Neural crest cell (in vitro differentiated cells): ENCODE measurements around the gene CMSS1. TPM values are rescaled to one million over a fixed set of nuclear protein-coding genes. Genes with fewer than 3 reads are reported as not detected.
A peak's percentile ranks its signal among the peaks of the same experiment; 100 is the strongest.

Experiments
- DNase-seq: peaks from one replicate; pipeline ENCODE4 v3.0.0; 2021; ENCODE audit warnings: low read depth, mixed read lengths, low spot score
- H3K27ac Mint-ChIP-seq: one replicate; pipeline ENCODE4 v1.8.0; 2021; ENCODE audit warnings: mild to moderate bottlenecking, mixed read lengths; ENCODE audit not compliant: unreplicated experiment
- H3K27me3 Mint-ChIP-seq: 2 replicates; pipeline ENCODE4 v1.8.0; 2021; ENCODE audit warnings: low read depth, mild to moderate bottlenecking, mixed read lengths
- H3K36me3 Mint-ChIP-seq: 2 replicates; pipeline ENCODE4 v1.8.0; 2021; ENCODE audit warnings: low read depth, mild to moderate bottlenecking, mixed read lengths
- H3K4me1 Mint-ChIP-seq: 2 replicates; pipeline ENCODE4 v1.8.0; 2021; ENCODE audit warnings: mixed read lengths
- H3K4me3 Mint-ChIP-seq: one replicate; pipeline ENCODE4 v1.8.0; 2021; ENCODE audit warnings: mild to moderate bottlenecking, mixed read lengths
- H3K9me3 Mint-ChIP-seq: 2 replicates; pipeline ENCODE4 v1.8.0; 2021; ENCODE audit warnings: mixed read lengths
- CTCF ChIP-seq: fragments of 200-600 bp; sonication (generic); conservative IDR thresholded peaks from 2 replicates; pipeline ENCODE4 v1.5.0; 2021; ENCODE audit warnings: antibody characterized with exemption, mild to moderate bottlenecking
- total RNA-seq: library from RNA; stranded (reverse); gene quantifications from 2 replicates; pipeline ENCODE4 v1.2.1, GENCODE V29; 2021

CMSS1 gene
- total RNA-seq, 1 donor from 2014 or later = 60.9 TPM

GRCh38 chr3:100144255-100144866 lies 326.7 kb downstream of the CMSS1 start:
- Mint-ChIP-seq H3K4me1 (no peaks in the 10 kb centered on the region), H3K36me3 (peaks cover 25% of the 10 kb centered on the region), H3K9me3 (peaks cover 16% of the 10 kb centered on the region), H3K27me3 (no peaks in the 10 kb centered on the region), H3K27ac (no peak overlapping the region), H3K4me3 (no peak overlapping the region)
- no peak for DNase-seq
- no peak for TF ChIP-seq CTCF

- H3K36me3 Mint-ChIP-seq = peaks cover 24% of the 10 kb centered on the region
- no peaks in the 10 kb centered on the region for H3K4me1 Mint-ChIP-seq
- no peak overlapping the region for H3K4me3 Mint-ChIP-seq
- peaks cover under 1% of the 10 kb centered on the region for H3K9me3 Mint-ChIP-seq
- TF ChIP-seq CTCF = no peak
- no peak overlapping the region for H3K27ac Mint-ChIP-seq
- no peak for DNase-seq
- H3K27me3 Mint-ChIP-seq = no peaks in the 10 kb centered on the region
Measured at GRCh38 chr3:100149130-100149529, 331.5 kb downstream of the CMSS1 start.

GRCh38 chr3:100149713-100150415 lies 332.2 kb downstream of the CMSS1 start:
- H3K27ac Mint-ChIP-seq = peak overlapping the region; percentile 60
- TF ChIP-seq CTCF = no peak
- peaks cover under 1% of the 10 kb centered on the region for H3K9me3 Mint-ChIP-seq
- H3K4me3 Mint-ChIP-seq = no peak overlapping the region
- no peak for DNase-seq
- H3K27me3 Mint-ChIP-seq = no peaks in the 10 kb centered on the region
- H3K4me1 Mint-ChIP-seq = no peaks in the 10 kb centered on the region
- peaks cover 23% of the 10 kb centered on the region for H3K36me3 Mint-ChIP-seq

- no peak overlapping the region for H3K27ac Mint-ChIP-seq
- no peak for DNase-seq
- no peaks in the 10 kb centered on the region for H3K27me3 Mint-ChIP-seq
- H3K4me3 Mint-ChIP-seq = no peak overlapping the region
- peaks cover 28% of the 10 kb centered on the region for H3K36me3 Mint-ChIP-seq
- TF ChIP-seq CTCF = no peak
- H3K4me1 Mint-ChIP-seq = no peaks in the 10 kb centered on the region
- H3K9me3 Mint-ChIP-seq = peaks cover 6% of the 10 kb centered on the region
Measured at GRCh38 chr3:100150473-100150872, 332.8 kb downstream of the CMSS1 start.

- Mint-ChIP-seq H3K27ac (no peak overlapping the region), H3K9me3 (peaks cover 7% of the 10 kb centered on the region), H3K36me3 (peaks cover 28% of the 10 kb centered on the region), H3K27me3 (no peaks in the 10 kb centered on the region), H3K4me3 (no peak overlapping the region), H3K4me1 (no peaks in the 10 kb centered on the region)
- no peak for DNase-seq
- TF ChIP-seq CTCF = no peak
Measured at GRCh38 chr3:100151024-100151707, 333.5 kb downstream of the CMSS1 start.
